NCI-H2196 (cell line): ENCODE measurements around the gene NBPF15.
"Not testable (repeated sequence)": the region's sequence is repeated elsewhere in the genome, so short reads cannot be mapped to it uniquely, and the experiment has no call there.

Source experiments
- DNase-seq: peaks from one replicate; lab custom pipeline; 2025; ENCODE audit not compliant: unreplicated experiment; lab: John Stamatoyannopoulos, UW

Gene NBPF15

GRCh38 chr1:144461136-144461759 lies at the start of gene NBPF15:
TSS of gene NBPF15 (minus strand) at chr1:144461669. CDS start at chr1:144440003, 21,666 bp downstream.
- DNase-seq = peak; percentile 60

GRCh38 chr1:144496429-144496828 lies 35.0 kb upstream of the NBPF15 start:
- not testable (repeated sequence) for DNase-seq

- DNase-seq = not testable (repeated sequence)
Measured at GRCh38 chr1:144494130-144494529, 32.7 kb upstream of the NBPF15 start.

- DNase-seq = not testable (repeated sequence)
Measured at GRCh38 chr1:144490394-144490793, 28.9 kb upstream of the NBPF15 start.

GRCh38 chr1:144487002-144487401 lies 25.5 kb upstream of the NBPF15 start:
- DNase-seq = not testable (repeated sequence)

GRCh38 chr1:144485048-144485993 lies 23.9 kb upstream of the NBPF15 start:
- not testable (repeated sequence) for DNase-seq

- DNase-seq = not testable (repeated sequence)
Measured at GRCh38 chr1:144473897-144474296, 12.4 kb upstream of the NBPF15 start.

GRCh38 chr1:144471434-144471833 lies 10.0 kb upstream of the NBPF15 start:
- DNase-seq = not testable (repeated sequence)

- DNase-seq = not testable (repeated sequence)
Measured at GRCh38 chr1:144461778-144462177, 309 bp upstream of the NBPF15 start.

GRCh38 chr1:144460686-144461085 lies 783 bp downstream of the NBPF15 start:
- DNase-seq = not testable (repeated sequence)

GRCh38 chr1:144442402-144442801 lies 19.1 kb downstream of the NBPF15 start:
- not testable (repeated sequence) for DNase-seq

- not testable (repeated sequence) for DNase-seq
Measured at GRCh38 chr1:144439737-144440136, 21.7 kb downstream of the NBPF15 start.

- not testable (repeated sequence) for DNase-seq
Measured at GRCh38 chr1:144418891-144419694, 42.4 kb downstream of the NBPF15 start.

- not testable (repeated sequence) for DNase-seq
Measured at GRCh38 chr1:144413404-144414118, 47.9 kb downstream of the NBPF15 start.

GRCh38 chr1:144412491-144413403 lies 48.7 kb downstream of the NBPF15 start:
- DNase-seq = peak; percentile 87

GRCh38 chr1:144412068-144412471 lies 49.4 kb downstream of the NBPF15 start:
- peak; percentile 59 for DNase-seq

- not testable (repeated sequence) for DNase-seq
Measured at GRCh38 chr1:144402807-144403206, 58.7 kb downstream of the NBPF15 start.

- not testable (repeated sequence) for DNase-seq
Measured at GRCh38 chr1:144371651-144372050, 89.8 kb downstream of the NBPF15 start.
